Measurements from ENCODE around the gene STX1B. TPM values are rescaled to one million over a fixed set of nuclear protein-coding genes. Genes with fewer than 3 reads are reported as not detected.

STX1B gene
- total and polyA plus RNA-seq, 4 donors: 0.09 to 1.2 (median 0.51) TPM

GRCh38 chr16:30966033-30966619 lies 44.3 kb downstream of the STX1B start (continued):
- TF ChIP-seq ATF3 (IDR thresholded peaks at IDR 0.05) (no peak), YY1 (IDR thresholded peaks at IDR 0.05) (no peak)

- no peak overlapping the region for H3K4me3 ChIP-seq (ENCODE audit: low read depth in 1 of 3, low read length in 3 of 3)
- no peaks in the 10 kb centered on the region for H3K4me1 ChIP-seq (ENCODE audit: control insufficient read depth in 4 of 4, insufficient read depth in 4 of 4, low read length in 3 of 4)
- no peaks in the 10 kb centered on the region for H3K27me3 ChIP-seq (ENCODE audit: control insufficient read depth in 4 of 4, insufficient read depth in 4 of 4, low read length in 3 of 4)
- peaks cover 22 to 71% (median 55%) of the 10 kb centered on the region in 4 donors for H3K36me3 ChIP-seq (ENCODE audit: control insufficient read depth in 4 of 4, insufficient read depth in 3 of 4, low read depth in 1 of 4, low read length in 3 of 4)
- no peak for DNase-seq (ENCODE audit: low spot score)
- no peaks in the 10 kb centered on the region for H3K9me3 ChIP-seq (ENCODE audit: control insufficient read depth in 4 of 4, low read length in 3 of 4)
- 95% methylated on average over 15 of the region's 15 CpGs for WGBS
- no peak overlapping the region for H3K9ac ChIP-seq (ENCODE audit: low read depth in 1 of 2, low read length in 2 of 2)
- H3K27ac ChIP-seq (ENCODE audit: low read depth in 1 of 2, low read length in 2 of 2): no peak overlapping the region
- TF ChIP-seq GABPA (IDR thresholded peaks at IDR 0.05 in 1 of 2, conservative IDR thresholded peaks at IDR 0.05 in 1 of 2) (no peak), EGR1 (IDR thresholded peaks at IDR 0.05; ENCODE audit: low read depth in 2 of 2) (no peak), SP1 (IDR thresholded peaks at IDR 0.05) (no peak), RAD21 (IDR thresholded peaks at IDR 0.05) (no peak), MAX (IDR thresholded peaks at IDR 0.05) (no peak), JUND (IDR thresholded peaks at IDR 0.05) (no peak), TAF1 (conservative IDR thresholded peaks at IDR 0.05) (no peak), NR2F2 (IDR thresholded peaks at IDR 0.05) (no peak), FOXA2 (IDR thresholded peaks at IDR 0.05) (no peak), HNF4G (IDR thresholded peaks at IDR 0.05) (no peak), ATF3 (IDR thresholded peaks at IDR 0.05) (no peak), CTCF (IDR thresholded peaks at IDR 0.05; ENCODE audit: low read depth, low read length, missing input control) (no peak), ZBTB33 (IDR thresholded peaks at IDR 0.05) (no peak)
Measured at GRCh38 chr16:30965436-30965835, 45.0 kb downstream of the STX1B start.

- no peak overlapping the region for H3K27ac ChIP-seq (ENCODE audit: low read depth in 1 of 2, low read length in 2 of 2)
- TF ChIP-seq GABPA (IDR thresholded peaks at IDR 0.05 in 1 of 2, conservative IDR thresholded peaks at IDR 0.05 in 1 of 2) (no peak), FOXA2 (IDR thresholded peaks at IDR 0.05) (no peak), RAD21 (IDR thresholded peaks at IDR 0.05) (no peak), SP1 (IDR thresholded peaks at IDR 0.05) (no peak), HNF4G (IDR thresholded peaks at IDR 0.05) (no peak), RXRA (IDR thresholded peaks at IDR 0.05) (no peak), CTCF (IDR thresholded peaks at IDR 0.05; ENCODE audit: low read depth, low read length, missing input control) (no peak), EGR1 (IDR thresholded peaks at IDR 0.05; ENCODE audit: low read depth in 2 of 2) (no peak), REST (IDR thresholded peaks at IDR 0.05) (no peak), MAX (IDR thresholded peaks at IDR 0.05) (no peak), TAF1 (conservative IDR thresholded peaks at IDR 0.05) (no peak), HNF4A (conservative IDR thresholded peaks at IDR 0.05) (no peak), YY1 (IDR thresholded peaks at IDR 0.05) (no peak), JUND (IDR thresholded peaks at IDR 0.05) (no peak)
Measured at GRCh38 chr16:30964574-30965226, 45.7 kb downstream of the STX1B start.

More at GRCh38 chr16:30964574-30965226, 45.7 kb downstream of the STX1B start:
- no peak overlapping the region for H3K4me3 ChIP-seq (ENCODE audit: low read depth in 1 of 3, low read length in 3 of 3)
- WGBS: 91% methylated on average over 33 of the region's 33 CpGs
- no peaks in the 10 kb centered on the region for H3K27me3 ChIP-seq (ENCODE audit: control insufficient read depth in 4 of 4, insufficient read depth in 4 of 4, low read length in 3 of 4)
- no peaks in the 10 kb centered on the region for H3K4me1 ChIP-seq (ENCODE audit: control insufficient read depth in 4 of 4, insufficient read depth in 4 of 4, low read length in 3 of 4)
- no peaks in the 10 kb centered on the region for H3K9me3 ChIP-seq (ENCODE audit: control insufficient read depth in 4 of 4, low read length in 3 of 4)
- peaks cover 20 to 75% (median 60%) of the 10 kb centered on the region in 4 donors for H3K36me3 ChIP-seq (ENCODE audit: control insufficient read depth in 4 of 4, insufficient read depth in 3 of 4, low read depth in 1 of 4, low read length in 3 of 4)
- no peak overlapping the region for H3K9ac ChIP-seq (ENCODE audit: low read depth in 1 of 2, low read length in 2 of 2)
- no peak for DNase-seq (ENCODE audit: low spot score)
